WTC11 (cell line): ENCODE results near the gene HPCAL1. TPM values are rescaled to one million over a fixed set of nuclear protein-coding genes. Genes with fewer than 3 reads are reported as not detected.

ENCODE experiments used
- ATAC-seq: fragments of 200-7000 bp; cut with Tn5 transposase; 2 replicates; pipeline ENCODE4 v1.10.0; 2021; ENCODE audit warnings: mild to moderate bottlenecking, moderate library complexity
- CTCF ChIA-PET: fragments of 300-600 bp; sonication (Branson Sonifier 250); formaldehyde crosslinking; loops from one replicate; lab custom pipeline; 2021; ENCODE audit warnings: antibody characterized with exemption; lab: Charles Lee
- POLR2A ChIA-PET: fragments of 350-600 bp; sonication (Branson Sonifier 250); formaldehyde crosslinking; loops from one replicate; lab custom pipeline; 2021; ENCODE audit warnings: antibody characterized with exemption; lab: Charles Lee
- DNase-seq: peaks from one replicate; pipeline ENCODE4 v3.0.0; 2021; ENCODE audit warnings: low spot score
- H3K27ac Mint-ChIP-seq: 2 replicates; pipeline ENCODE4 v1.8.0; 2021; ENCODE audit warnings: mixed read lengths
- H3K27me3 Mint-ChIP-seq: 2 replicates; pipeline ENCODE4 v1.8.0; 2021; ENCODE audit warnings: low read depth, mild to moderate bottlenecking, moderate library complexity, mixed read lengths
- H3K36me3 Mint-ChIP-seq: 2 replicates; pipeline ENCODE4 v1.8.0; 2021; ENCODE audit warnings: mixed read lengths
- H3K4me1 Mint-ChIP-seq: 2 replicates; pipeline ENCODE4 v1.8.0; 2022; ENCODE audit warnings: mixed read lengths
- H3K4me3 Mint-ChIP-seq: 2 replicates; pipeline ENCODE4 v1.8.0; 2021; ENCODE audit warnings: mild to moderate bottlenecking, moderate library complexity, mixed read lengths
- H3K9me3 Mint-ChIP-seq: 2 replicates; pipeline ENCODE4 v1.8.0; 2021; ENCODE audit warnings: mixed read lengths
- CREB1 ChIP-seq: sonication (generic); formaldehyde crosslinking; IDR thresholded peaks from 2 replicates; pipeline ENCODE4 v1.8.0; 2023; ENCODE audit warnings: mild to moderate bottlenecking, missing genetic modification reagents
- FOXJ3 ChIP-seq: sonication (generic); formaldehyde crosslinking; IDR thresholded peaks from 2 replicates; pipeline ENCODE4 v1.9.0; 2021; ENCODE audit warnings: missing genetic modification reagents, mild to moderate bottlenecking, borderline replicate concordance
- GTF2I ChIP-seq: fragments of 250-450 bp; sonication (Bioruptor Pico); conservative IDR thresholded peaks from 2 replicates; pipeline ENCODE4 v1.4.0; 2021; ENCODE audit warnings: mild to moderate bottlenecking
- NFYB ChIP-seq: sonication (generic); formaldehyde crosslinking; conservative IDR thresholded peaks from 2 replicates; pipeline ENCODE4 v1.8.0; 2022; ENCODE audit warnings: low read depth, missing genetic modification reagents
- NR1H2 ChIP-seq: sonication (generic); formaldehyde crosslinking; IDR thresholded peaks from 2 replicates; pipeline ENCODE4 v1.9.0; 2021; ENCODE audit warnings: mild to moderate bottlenecking, moderate library complexity, missing genetic modification reagents
- RELA ChIP-seq: sonication (generic); formaldehyde crosslinking; IDR thresholded peaks from 2 replicates; pipeline ENCODE4 v1.8.1; 2022; ENCODE audit warnings: missing genetic modification reagents, mild to moderate bottlenecking, borderline replicate concordance
- RORB ChIP-seq: fragments of 250-450 bp; sonication (Bioruptor Pico); IDR thresholded peaks from 2 replicates; pipeline ENCODE4 v1.9.0; 2021; ENCODE audit warnings: mild to moderate bottlenecking
- TCF7 ChIP-seq: sonication (generic); formaldehyde crosslinking; IDR thresholded peaks from 2 replicates; pipeline ENCODE4 v1.8.0; 2022; ENCODE audit warnings: mild to moderate bottlenecking, low read depth, missing genetic modification reagents, moderate library complexity
- TP53 ChIP-seq: sonication (generic); formaldehyde crosslinking; IDR thresholded peaks from 2 replicates; pipeline ENCODE4 v1.8.1; 2023; ENCODE audit warnings: mild to moderate bottlenecking, missing genetic modification reagents
- ZNF121 ChIP-seq: sonication (generic); formaldehyde crosslinking; IDR thresholded peaks from 2 replicates; pipeline ENCODE4 v1.8.0; 2023; ENCODE audit warnings: missing genetic modification reagents
- ZNF219 ChIP-seq: sonication (generic); formaldehyde crosslinking; IDR thresholded peaks from 2 replicates; pipeline ENCODE4 v1.8.0; 2023; ENCODE audit warnings: missing genetic modification reagents, mild to moderate bottlenecking, borderline replicate concordance
- total RNA-seq: library from RNA; stranded (reverse); gene quantifications from 3 replicates; pipeline ENCODE4 v1.2.3, GENCODE V29; 2021
- TF ChIP-seq, protein P1 (sequence below): fragments of 250-450 bp; sonication (Bioruptor Pico); IDR thresholded peaks from 2 replicates; pipeline ENCODE4 v2.1.2; 2022; ENCODE audit warnings: mild to moderate bottlenecking, moderate library complexity
- TF ChIP-seq, protein P2 (sequence below): fragments of 250-450 bp; sonication (Bioruptor Pico); conservative IDR thresholded peaks from 2 replicates; pipeline ENCODE4 v1.9.0; 2021; ENCODE audit warnings: mild to moderate bottlenecking
- TF ChIP-seq, protein P3 (sequence below): fragments of 250-450 bp; sonication (Bioruptor Pico); IDR thresholded peaks from 2 replicates; pipeline ENCODE4 v1.9.0; 2021; ENCODE audit warnings: mild to moderate bottlenecking
- TF ChIP-seq, protein P4 (sequence below): fragments of 250-450 bp; sonication (Bioruptor Pico); IDR thresholded peaks from 2 replicates; pipeline ENCODE4 v1.9.0; 2021; ENCODE audit warnings: mild to moderate bottlenecking
- TF ChIP-seq, protein P5 (sequence below): sonication (generic); formaldehyde crosslinking; conservative IDR thresholded peaks from 2 replicates; pipeline ENCODE4 v1.8.1; 2022; ENCODE audit warnings: mild to moderate bottlenecking, missing genetic modification reagents
- TF ChIP-seq, protein P6 (sequence below): sonication (generic); formaldehyde crosslinking; IDR thresholded peaks from 2 replicates; pipeline ENCODE4 v1.8.1; 2022; ENCODE audit warnings: missing genetic modification reagents, borderline replicate concordance

HPCAL1 gene
- total RNA-seq, 1 experiment from 2014 or later = 11.8 TPM

DNA sequence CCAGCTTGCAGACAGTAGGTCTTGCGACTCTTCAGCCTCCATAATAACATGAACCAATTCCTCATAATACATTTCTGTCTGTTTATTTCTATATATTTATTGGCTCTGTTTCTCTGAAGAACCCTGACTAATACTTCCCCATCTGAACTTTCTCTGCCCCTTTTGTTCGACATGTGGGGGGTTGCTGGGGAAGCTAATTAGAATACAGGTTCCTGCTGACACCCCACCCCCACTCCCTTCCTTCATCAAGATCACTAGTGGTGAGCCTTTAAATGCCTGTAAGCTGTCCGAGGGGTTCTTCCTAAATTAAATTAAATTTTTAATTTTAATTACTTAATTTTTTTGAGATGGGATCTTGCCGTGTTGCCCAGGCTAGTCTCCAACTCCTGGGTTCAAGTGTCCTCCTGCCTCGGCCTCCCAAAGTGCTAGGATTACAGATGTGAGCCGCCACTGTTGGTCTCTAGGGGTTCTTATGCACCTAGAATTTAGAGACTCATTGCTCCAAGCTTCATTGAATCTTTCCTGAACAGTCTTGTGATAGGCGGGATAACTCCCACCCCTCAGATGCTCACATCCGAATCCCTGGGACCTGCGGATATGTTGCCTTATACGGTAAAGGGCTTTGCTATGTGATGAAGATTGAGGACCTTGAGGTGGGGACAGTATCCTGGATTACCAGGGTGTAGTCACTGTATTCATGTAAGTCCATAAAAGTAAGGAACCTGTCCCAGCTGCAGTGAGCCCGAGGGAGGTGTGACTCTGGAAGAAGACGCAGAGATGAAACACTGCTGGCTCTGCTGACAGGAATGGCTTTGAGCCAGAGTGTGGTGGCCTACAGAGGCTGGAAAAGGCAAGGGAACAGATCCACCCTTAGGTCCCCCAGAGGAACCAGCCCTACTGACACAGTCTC is 26.2 kb downstream of the HPCAL1 start:
- no peak overlapping the region for H3K4me3 Mint-ChIP-seq
- H3K27me3 Mint-ChIP-seq = no peaks in the 10 kb centered on the region
- TF ChIP-seq ZNF219 (CRISPR knock-in tag) (no peak), ZNF121 (peak; percentile 67), NFYB (CRISPR knock-in tag) (no peak), CREB1 (no peak), TP53 (CRISPR knock-in tag) (no peak)
- TF ChIP-seq, protein P1, sequence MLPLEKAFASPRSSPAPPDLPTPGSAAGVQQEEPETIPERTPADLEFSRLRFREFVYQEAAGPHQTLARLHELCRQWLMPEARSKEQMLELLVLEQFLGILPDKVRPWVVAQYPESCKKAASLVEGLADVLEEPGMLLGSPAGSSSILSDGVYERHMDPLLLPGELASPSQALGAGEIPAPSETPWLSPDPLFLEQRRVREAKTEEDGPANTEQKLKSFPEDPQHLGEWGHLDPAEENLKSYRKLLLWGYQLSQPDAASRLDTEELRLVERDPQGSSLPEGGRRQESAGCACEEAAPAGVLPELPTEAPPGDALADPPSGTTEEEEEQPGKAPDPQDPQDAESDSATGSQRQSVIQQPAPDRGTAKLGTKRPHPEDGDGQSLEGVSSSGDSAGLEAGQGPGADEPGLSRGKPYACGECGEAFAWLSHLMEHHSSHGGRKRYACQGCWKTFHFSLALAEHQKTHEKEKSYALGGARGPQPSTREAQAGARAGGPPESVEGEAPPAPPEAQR (CRISPR knock-in tag) = no peak
- TF ChIP-seq, protein P2, sequence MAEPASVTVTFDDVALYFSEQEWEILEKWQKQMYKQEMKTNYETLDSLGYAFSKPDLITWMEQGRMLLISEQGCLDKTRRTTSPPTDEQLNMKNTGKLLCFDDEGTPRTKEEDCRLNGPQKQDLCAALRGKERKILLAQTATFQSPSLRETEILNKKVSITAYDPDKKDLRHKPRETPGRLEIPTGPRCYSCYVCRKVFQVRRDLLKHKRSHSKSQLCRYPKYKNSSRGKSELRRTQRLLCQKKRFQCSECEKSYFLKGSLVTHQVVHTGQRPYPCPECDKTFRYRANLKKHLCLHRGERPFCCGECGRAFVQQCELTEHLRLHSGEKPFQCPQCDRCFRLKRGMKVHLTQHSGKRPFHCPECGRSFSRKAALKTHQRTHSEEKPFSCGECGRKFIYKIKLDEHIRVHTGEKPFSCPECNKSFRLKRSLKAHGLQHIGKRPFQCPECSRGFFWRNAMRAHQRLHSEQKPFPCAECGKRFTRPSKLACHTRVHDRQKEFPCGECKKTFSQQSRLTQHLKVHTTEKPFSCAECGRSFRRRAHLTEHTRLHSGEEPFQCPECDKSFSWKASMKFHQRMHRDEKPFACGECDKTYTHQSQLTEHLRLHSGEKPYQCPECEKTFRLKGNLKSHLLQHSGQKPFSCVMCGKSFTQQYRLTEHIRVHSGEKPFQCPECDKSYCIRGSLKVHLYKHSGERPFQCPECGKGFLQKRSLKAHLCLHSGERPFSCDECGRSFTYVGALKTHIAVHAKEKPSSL (CRISPR knock-in tag) = no peak
- TF ChIP-seq, protein P3, sequence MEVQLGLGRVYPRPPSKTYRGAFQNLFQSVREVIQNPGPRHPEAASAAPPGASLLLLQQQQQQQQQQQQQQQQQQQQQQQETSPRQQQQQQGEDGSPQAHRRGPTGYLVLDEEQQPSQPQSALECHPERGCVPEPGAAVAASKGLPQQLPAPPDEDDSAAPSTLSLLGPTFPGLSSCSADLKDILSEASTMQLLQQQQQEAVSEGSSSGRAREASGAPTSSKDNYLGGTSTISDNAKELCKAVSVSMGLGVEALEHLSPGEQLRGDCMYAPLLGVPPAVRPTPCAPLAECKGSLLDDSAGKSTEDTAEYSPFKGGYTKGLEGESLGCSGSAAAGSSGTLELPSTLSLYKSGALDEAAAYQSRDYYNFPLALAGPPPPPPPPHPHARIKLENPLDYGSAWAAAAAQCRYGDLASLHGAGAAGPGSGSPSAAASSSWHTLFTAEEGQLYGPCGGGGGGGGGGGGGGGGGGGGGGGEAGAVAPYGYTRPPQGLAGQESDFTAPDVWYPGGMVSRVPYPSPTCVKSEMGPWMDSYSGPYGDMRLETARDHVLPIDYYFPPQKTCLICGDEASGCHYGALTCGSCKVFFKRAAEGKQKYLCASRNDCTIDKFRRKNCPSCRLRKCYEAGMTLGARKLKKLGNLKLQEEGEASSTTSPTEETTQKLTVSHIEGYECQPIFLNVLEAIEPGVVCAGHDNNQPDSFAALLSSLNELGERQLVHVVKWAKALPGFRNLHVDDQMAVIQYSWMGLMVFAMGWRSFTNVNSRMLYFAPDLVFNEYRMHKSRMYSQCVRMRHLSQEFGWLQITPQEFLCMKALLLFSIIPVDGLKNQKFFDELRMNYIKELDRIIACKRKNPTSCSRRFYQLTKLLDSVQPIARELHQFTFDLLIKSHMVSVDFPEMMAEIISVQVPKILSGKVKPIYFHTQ = no peak
- no peaks in the 10 kb centered on the region for H3K36me3 Mint-ChIP-seq
- 0 out of 2 replicates have a peak overlapping the region, but pooled peaks have one; percentile 64 for H3K27ac Mint-ChIP-seq
- ChIA-PET POLR2A (no interaction called here), CTCF (interaction anchor here (0.6 to 4.5 kb wide), 5 partner anchors 11 to 80 kb away, joined by 3 to 31 read pairs (median 4); partner anchors contain the start of gene HPCAL1)
- DNase-seq (no peak), ATAC-seq (no peak)
- peaks cover 86% of the 10 kb centered on the region for H3K4me1 Mint-ChIP-seq
- H3K9me3 Mint-ChIP-seq = no peaks in the 10 kb centered on the region; the same call in 1 of the 2 replicates

DNA sequence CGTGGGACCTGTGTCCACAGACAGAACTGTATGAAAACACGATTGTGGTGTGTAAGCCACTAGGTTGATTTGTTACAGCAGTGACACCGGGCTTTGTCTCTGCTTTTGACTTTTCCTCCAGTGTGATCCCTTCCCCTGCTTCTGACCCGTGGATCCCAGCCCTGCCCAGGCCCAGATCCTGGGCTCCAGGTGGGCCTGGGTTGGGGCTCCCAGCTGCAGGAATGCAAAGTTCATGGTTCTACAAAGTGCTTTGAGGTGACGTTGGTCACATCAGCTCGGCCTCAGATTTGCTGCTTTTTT is 26.8 kb downstream of the HPCAL1 start:
- Mint-ChIP-seq H3K27me3 (no peaks in the 10 kb centered on the region), H3K36me3 (no peaks in the 10 kb centered on the region), H3K4me3 (no peak overlapping the region), H3K9me3 (no peaks in the 10 kb centered on the region; the same call in 1 of the 2 replicates)
- CTCF ChIA-PET = interaction anchor here (0.6 to 4.5 kb wide), 3 partner anchors 12 to 79 kb away, joined by 3 to 31 read pairs (median 4); no protein-coding TSS in a partner anchor
- TF ChIP-seq, protein P1 (CRISPR knock-in tag) = no peak
- TF ChIP-seq, protein P4, sequence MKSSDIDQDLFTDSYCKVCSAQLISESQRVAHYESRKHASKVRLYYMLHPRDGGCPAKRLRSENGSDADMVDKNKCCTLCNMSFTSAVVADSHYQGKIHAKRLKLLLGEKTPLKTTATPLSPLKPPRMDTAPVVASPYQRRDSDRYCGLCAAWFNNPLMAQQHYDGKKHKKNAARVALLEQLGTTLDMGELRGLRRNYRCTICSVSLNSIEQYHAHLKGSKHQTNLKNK (CRISPR knock-in tag) = no peak
- no peak for TF ChIP-seq NR1H2
- no peak for TF ChIP-seq FOXJ3 (CRISPR knock-in tag)
- TF ChIP-seq TP53 (CRISPR knock-in tag) = no peak
- TF ChIP-seq, protein P5, sequence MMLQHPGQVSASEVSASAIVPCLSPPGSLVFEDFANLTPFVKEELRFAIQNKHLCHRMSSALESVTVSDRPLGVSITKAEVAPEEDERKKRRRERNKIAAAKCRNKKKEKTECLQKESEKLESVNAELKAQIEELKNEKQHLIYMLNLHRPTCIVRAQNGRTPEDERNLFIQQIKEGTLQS (CRISPR knock-in tag) = no peak
- TF ChIP-seq, protein P6, sequence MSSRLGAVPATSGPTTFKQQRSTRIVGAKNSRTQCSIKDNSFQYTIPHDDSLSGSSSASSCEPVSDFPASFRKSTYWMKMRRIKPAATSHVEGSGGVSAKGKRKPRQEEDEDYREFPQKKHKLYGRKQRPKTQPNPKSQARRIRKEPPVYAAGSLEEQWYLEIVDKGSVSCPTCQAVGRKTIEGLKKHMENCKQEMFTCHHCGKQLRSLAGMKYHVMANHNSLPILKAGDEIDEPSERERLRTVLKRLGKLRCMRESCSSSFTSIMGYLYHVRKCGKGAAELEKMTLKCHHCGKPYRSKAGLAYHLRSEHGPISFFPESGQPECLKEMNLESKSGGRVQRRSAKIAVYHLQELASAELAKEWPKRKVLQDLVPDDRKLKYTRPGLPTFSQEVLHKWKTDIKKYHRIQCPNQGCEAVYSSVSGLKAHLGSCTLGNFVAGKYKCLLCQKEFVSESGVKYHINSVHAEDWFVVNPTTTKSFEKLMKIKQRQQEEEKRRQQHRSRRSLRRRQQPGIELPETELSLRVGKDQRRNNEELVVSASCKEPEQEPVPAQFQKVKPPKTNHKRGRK (CRISPR knock-in tag) = no peak
- TF ChIP-seq TCF7 = no peak
- TF ChIP-seq RORB = no peak
- no peak for TF ChIP-seq RELA (CRISPR knock-in tag)
- TF ChIP-seq GTF2I (CRISPR knock-in tag) = no peak
- TF ChIP-seq, all 79 proteins: peak for 0
- no peak for ATAC-seq
- no peak for DNase-seq
- Mint-ChIP-seq H3K27ac (peak overlapping the region; percentile 64), H3K4me1 (peaks cover 80% of the 10 kb centered on the region)
- POLR2A ChIA-PET = no interaction called here
